Liver (tissue), 3 donors: ENCODE measurements around the gene EMX2.

Experiments used
- TF ChIP-seq, protein P1 (sequence below): IDR thresholded peaks from 2 replicates; pipeline ENCODE4 v1.6.1; 2016; ENCODE audit warnings: antibody characterized with exemption
- TF ChIP-seq, protein P2 (sequence below): fragments of 150-350 bp; IDR thresholded peaks from 2 replicates; pipeline ENCODE4 v1.5.1; 2017; ENCODE audit warnings: improper control_type of control experiment, low read depth, low read length; ENCODE audit not compliant: missing input control
- donor health status: healthy.
- donor health status: healthy.

DNA sequence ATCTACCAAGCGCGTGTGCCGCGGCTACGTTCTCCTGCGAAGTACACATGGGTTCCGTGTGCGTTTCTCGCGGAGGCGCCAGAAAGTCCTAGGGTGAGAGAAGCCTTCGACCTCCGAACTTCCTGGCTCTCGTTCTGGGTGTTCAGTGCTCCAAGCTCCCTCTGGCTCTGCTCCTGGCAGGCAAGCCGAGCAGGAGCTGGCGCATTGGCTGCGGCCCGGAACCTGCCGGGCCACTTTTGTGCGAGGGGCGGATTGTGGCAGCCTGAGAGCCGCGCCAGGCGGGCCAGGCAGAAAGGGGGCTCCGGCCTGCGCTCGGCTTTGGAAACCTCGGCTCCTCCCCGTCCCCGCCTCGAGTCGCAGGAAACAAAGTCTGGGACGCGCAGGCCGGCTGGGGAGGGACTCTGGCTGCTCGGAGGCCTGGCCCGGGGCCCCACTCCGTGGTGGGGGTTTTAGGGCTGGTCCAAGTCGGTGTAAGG is 9.6 kb downstream of the EMX2 start:
- TF ChIP-seq, protein P1, sequence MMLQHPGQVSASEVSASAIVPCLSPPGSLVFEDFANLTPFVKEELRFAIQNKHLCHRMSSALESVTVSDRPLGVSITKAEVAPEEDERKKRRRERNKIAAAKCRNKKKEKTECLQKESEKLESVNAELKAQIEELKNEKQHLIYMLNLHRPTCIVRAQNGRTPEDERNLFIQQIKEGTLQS, result no peak
- TF ChIP-seq, protein P2, sequence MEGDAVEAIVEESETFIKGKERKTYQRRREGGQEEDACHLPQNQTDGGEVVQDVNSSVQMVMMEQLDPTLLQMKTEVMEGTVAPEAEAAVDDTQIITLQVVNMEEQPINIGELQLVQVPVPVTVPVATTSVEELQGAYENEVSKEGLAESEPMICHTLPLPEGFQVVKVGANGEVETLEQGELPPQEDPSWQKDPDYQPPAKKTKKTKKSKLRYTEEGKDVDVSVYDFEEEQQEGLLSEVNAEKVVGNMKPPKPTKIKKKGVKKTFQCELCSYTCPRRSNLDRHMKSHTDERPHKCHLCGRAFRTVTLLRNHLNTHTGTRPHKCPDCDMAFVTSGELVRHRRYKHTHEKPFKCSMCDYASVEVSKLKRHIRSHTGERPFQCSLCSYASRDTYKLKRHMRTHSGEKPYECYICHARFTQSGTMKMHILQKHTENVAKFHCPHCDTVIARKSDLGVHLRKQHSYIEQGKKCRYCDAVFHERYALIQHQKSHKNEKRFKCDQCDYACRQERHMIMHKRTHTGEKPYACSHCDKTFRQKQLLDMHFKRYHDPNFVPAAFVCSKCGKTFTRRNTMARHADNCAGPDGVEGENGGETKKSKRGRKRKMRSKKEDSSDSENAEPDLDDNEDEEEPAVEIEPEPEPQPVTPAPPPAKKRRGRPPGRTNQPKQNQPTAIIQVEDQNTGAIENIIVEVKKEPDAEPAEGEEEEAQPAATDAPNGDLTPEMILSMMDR, result no peak
